ENCODE data around the gene GDF2. TPM values are rescaled to one million over a fixed set of nuclear protein-coding genes. Genes with fewer than 3 reads are reported as not detected.

Gene GDF2
- total and polyA plus RNA-seq, 2 experiments from 2014 or later, result 0.39 TPM; not detected in 1

DNA sequence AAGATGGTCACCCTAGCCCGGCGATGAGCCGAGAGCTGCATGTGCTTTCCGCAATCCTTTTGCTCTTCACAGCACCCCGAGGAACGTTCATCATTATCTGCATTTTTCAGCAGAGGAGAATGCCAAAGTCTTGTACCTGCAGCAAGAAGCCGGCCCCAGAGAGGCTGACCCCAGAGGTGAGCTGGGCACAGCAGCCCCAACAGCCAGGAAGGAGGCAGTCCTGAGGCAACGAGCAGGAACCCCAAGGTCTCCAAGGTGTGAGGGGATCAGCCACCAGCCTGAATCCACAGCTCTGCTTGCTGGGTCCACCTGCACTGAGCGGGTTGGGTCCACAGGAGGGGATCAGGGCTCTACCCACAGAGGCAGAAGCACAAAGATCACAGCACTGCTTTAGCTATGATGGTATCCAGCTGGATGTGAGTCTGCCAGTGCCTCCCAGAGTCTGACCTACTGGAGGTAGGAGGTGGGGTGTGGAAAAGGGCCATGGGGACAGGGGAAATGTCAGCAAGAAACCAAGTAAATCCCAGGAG lies 39.1 kb upstream of the GDF2 start:
- Histone ChIP-seq H3K4me3 (no peak overlapping the region), H3K4me2 (no peak overlapping the region), H3K4me1 (ENCODE audit: insufficient read depth) (peaks cover 5% of the 10 kb centered on the region), H3K9me3 (ENCODE audit: low read depth) (no peaks in the 10 kb centered on the region), H3K36me3 (replicated peaks; ENCODE audit: insufficient read depth, low read depth) (no peaks in the 10 kb centered on the region), H4K20me1 (ENCODE audit: insufficient read depth, poor library complexity, severe bottlenecking) (no peaks in the 10 kb centered on the region), H3K9me2 (replicated peaks; ENCODE audit: insufficient read depth) (no peaks in the 10 kb centered on the region), H3K79me2 (no peaks in the 10 kb centered on the region), H2AFZ (no peak overlapping the region), H3K27me3 (peaks cover 16% of the 10 kb centered on the region), H3K27ac (no peak overlapping the region)
- no peak for TF ChIP-seq CTCF (IDR thresholded peaks at IDR 0.05; ENCODE audit: poor library complexity)
- TF ChIP-seq EZH2phosphoT487 (IDR thresholded peaks at IDR 0.05; ENCODE audit: low read depth, severe bottlenecking, unreplicated experiment), result no peak
- TF ChIP-seq EZH2 (IDR thresholded peaks at IDR 0.05; ENCODE audit: borderline replicate concordance), result no peak
- WGBS (ENCODE audit: low lambda C conversion rate, missing lambda C conversion rate), result 84% methylated on average over 9 of the region's 9 CpGs
- DNase-seq (ENCODE audit: low spot score), result no peak

DNA sequence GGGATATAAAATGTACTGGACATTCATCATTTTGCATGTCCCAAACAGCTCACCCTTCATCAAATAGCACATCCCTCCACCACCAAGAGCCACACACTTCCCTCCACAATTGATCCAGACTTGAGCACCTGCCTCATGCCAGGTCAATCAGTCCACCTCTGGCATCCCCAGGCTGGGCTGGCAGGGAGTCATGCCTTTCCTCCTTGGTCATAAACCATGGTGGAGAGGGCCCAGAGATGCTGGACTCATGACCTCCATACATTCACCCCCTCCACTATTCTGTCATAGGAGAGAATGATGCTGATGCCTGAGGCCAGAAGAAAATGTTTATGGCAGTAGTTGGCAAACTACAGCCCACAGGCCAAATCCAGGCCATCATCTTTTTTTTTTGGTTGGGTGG lies 38.4 kb upstream of the GDF2 start:
- H3K4me3 ChIP-seq, result no peak overlapping the region
- H3K4me2 ChIP-seq, result no peak overlapping the region
- no peak for DNase-seq (ENCODE audit: low spot score)
- H4K20me1 ChIP-seq (ENCODE audit: insufficient read depth, poor library complexity, severe bottlenecking), result no peaks in the 10 kb centered on the region
- H3K9me3 ChIP-seq (ENCODE audit: low read depth), result no peaks in the 10 kb centered on the region
- H3K4me1 ChIP-seq (ENCODE audit: insufficient read depth), result peaks cover 5% of the 10 kb centered on the region
- H2AFZ ChIP-seq, result no peak overlapping the region
- TF ChIP-seq EZH2phosphoT487 (IDR thresholded peaks at IDR 0.05; ENCODE audit: low read depth, severe bottlenecking, unreplicated experiment) (no peak), EZH2 (IDR thresholded peaks at IDR 0.05; ENCODE audit: borderline replicate concordance) (no peak), CTCF (IDR thresholded peaks at IDR 0.05; ENCODE audit: poor library complexity) (no peak)
- H3K27ac ChIP-seq, result no peak overlapping the region
- H3K79me2 ChIP-seq, result no peaks in the 10 kb centered on the region
- H3K9me2 ChIP-seq (replicated peaks; ENCODE audit: insufficient read depth), result no peaks in the 10 kb centered on the region
- peaks cover 16% of the 10 kb centered on the region for H3K27me3 ChIP-seq
- H3K36me3 ChIP-seq (replicated peaks; ENCODE audit: insufficient read depth, low read depth), result no peaks in the 10 kb centered on the region

DNA sequence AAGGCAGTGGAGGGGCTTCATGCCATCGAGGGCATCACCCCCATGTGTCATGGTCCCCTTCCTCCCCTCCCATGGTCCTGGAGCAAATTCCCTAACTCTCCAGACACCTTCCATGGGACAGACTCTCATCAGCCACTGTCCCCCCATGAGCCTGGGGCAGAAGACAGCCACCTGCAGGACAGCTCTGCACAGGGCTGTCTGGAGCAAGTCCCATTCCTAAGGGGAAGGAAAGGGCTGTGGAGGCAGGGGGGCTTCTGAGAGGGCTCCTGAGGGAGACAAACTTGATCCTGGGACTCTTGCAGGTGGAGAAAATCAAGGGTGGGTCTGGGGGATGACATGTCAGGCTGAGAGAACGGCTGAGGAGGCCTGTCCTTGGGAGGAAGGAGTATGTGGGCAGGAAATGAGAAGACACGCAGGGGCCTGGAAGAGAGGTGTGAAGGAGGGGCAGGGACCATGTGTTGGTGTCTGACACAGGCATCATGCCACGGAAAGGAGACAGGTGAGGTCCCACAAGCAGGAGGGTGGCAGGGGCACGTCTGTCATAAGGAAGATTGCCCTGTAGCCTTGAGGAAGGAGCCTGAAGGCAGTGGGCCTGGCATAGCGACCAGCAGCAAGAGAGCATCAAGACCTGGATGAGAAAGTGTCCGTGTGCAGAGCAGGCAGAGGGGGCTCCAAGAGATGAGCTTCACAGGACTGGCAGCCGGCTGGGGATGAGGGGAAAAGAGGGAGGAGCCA lies 36.7 kb upstream of the GDF2 start:
- WGBS (ENCODE audit: low lambda C conversion rate, missing lambda C conversion rate), result 79% methylated on average over 8 of the region's 8 CpGs
- no peak overlapping the region for H2AFZ ChIP-seq
- peaks cover 5% of the 10 kb centered on the region for H3K4me1 ChIP-seq (ENCODE audit: insufficient read depth)
- no peaks in the 10 kb centered on the region for H3K9me3 ChIP-seq (ENCODE audit: low read depth)
- no peaks in the 10 kb centered on the region for H3K79me2 ChIP-seq
- peaks cover 27% of the 10 kb centered on the region for H3K27me3 ChIP-seq
- no peak for TF ChIP-seq CTCF (IDR thresholded peaks at IDR 0.05; ENCODE audit: poor library complexity)
- TF ChIP-seq EZH2 (IDR thresholded peaks at IDR 0.05; ENCODE audit: borderline replicate concordance), result no peak
- no peak for TF ChIP-seq EZH2phosphoT487 (IDR thresholded peaks at IDR 0.05; ENCODE audit: low read depth, severe bottlenecking, unreplicated experiment)
- H3K27ac ChIP-seq, result no peak overlapping the region
- H3K4me2 ChIP-seq, result no peak overlapping the region
- H3K9me2 ChIP-seq (replicated peaks; ENCODE audit: insufficient read depth), result no peaks in the 10 kb centered on the region
- DNase-seq (ENCODE audit: low spot score), result no peak
- H3K36me3 ChIP-seq (replicated peaks; ENCODE audit: insufficient read depth, low read depth), result no peaks in the 10 kb centered on the region
- H3K4me3 ChIP-seq, result no peak overlapping the region
- H4K20me1 ChIP-seq (ENCODE audit: insufficient read depth, poor library complexity, severe bottlenecking), result no peaks in the 10 kb centered on the region
